KMS-11 (cell line): ENCODE measurements around the gene NGB.

Source experiments
- H2AFZ ChIP-seq: fragments of 200-600 bp; sonication (generic); 2 replicates; pipeline ENCODE4 v1.6.1; 2016; ENCODE audit warnings: antibody characterized with exemption, mixed run types, low read depth
- H3K27ac ChIP-seq: fragments of 200-600 bp; sonication (generic); 2 replicates; pipeline ENCODE4 v1.6.1; 2016; ENCODE audit warnings: mild to moderate bottlenecking, mixed run types
- H3K27me3 ChIP-seq: fragments of 200-600 bp; sonication (generic); 2 replicates; pipeline ENCODE4 v1.6.1; 2017; ENCODE audit warnings: mild to moderate bottlenecking, low read depth, mixed run types, moderate library complexity; ENCODE audit not compliant: insufficient read depth
- H3K36me3 ChIP-seq: fragments of 200-600 bp; sonication (generic); 2 replicates; pipeline ENCODE4 v1.6.1; 2017; ENCODE audit warnings: mild to moderate bottlenecking, mixed run types; ENCODE audit not compliant: insufficient read depth
- H3K4me1 ChIP-seq: fragments of 200-600 bp; sonication (generic); 2 replicates; pipeline ENCODE4 v1.6.1; 2016; ENCODE audit warnings: mild to moderate bottlenecking, low read depth, mixed run types; ENCODE audit not compliant: poor library complexity, severe bottlenecking
- H3K4me2 ChIP-seq: fragments of 200-600 bp; sonication (generic); 2 replicates; pipeline ENCODE4 v1.7.0; 2016; ENCODE audit warnings: mild to moderate bottlenecking, mixed run types
- H3K4me3 ChIP-seq: fragments of 200-600 bp; sonication (generic); IDR thresholded peaks from 2 replicates; pipeline ENCODE4 v1.6.1; 2017; ENCODE audit warnings: low read depth, low read length, mixed read lengths; ENCODE audit not compliant: insufficient read depth
- H3K79me2 ChIP-seq: fragments of 200-600 bp; sonication (generic); 2 replicates; pipeline ENCODE4 v1.6.1; 2016; ENCODE audit warnings: low read depth, mixed run types; ENCODE audit not compliant: insufficient read depth
- H3K9ac ChIP-seq: fragments of 200-600 bp; sonication (generic); 2 replicates; pipeline ENCODE4 v1.6.1; 2016; ENCODE audit warnings: mild to moderate bottlenecking, mixed run types
- H4K20me1 ChIP-seq: fragments of 200-600 bp; sonication (generic); 2 replicates; pipeline ENCODE4 v1.6.1; 2016; ENCODE audit warnings: mild to moderate bottlenecking, mixed run types; ENCODE audit not compliant: insufficient read depth
- CTCF ChIP-seq: fragments of 200-600 bp; sonication (generic); conservative IDR thresholded peaks from 2 replicates; pipeline ENCODE4 v1.6.1; 2017; ENCODE audit warnings: low read depth, mild to moderate bottlenecking, antibody characterized with exemption, low read length, moderate library complexity, mixed read lengths

NGB gene

GRCh38 chr14:77246784-77247183 lies 24.2 kb downstream of the NGB start:
- TF ChIP-seq CTCF, result no peak
- no peak overlapping the region for H2AFZ ChIP-seq
- H3K36me3 ChIP-seq, result no peaks in the 10 kb centered on the region
- H3K4me3 ChIP-seq, result no peak overlapping the region
- H3K79me2 ChIP-seq, result no peaks in the 10 kb centered on the region
- H3K4me2 ChIP-seq, result no peak overlapping the region
- no peaks in the 10 kb centered on the region for H4K20me1 ChIP-seq
- no peaks in the 10 kb centered on the region for H3K4me1 ChIP-seq
- H3K9ac ChIP-seq, result no peak overlapping the region
- no peaks in the 10 kb centered on the region for H3K27me3 ChIP-seq
- no peak overlapping the region for H3K27ac ChIP-seq

- no peaks in the 10 kb centered on the region for H3K79me2 ChIP-seq
Measured at GRCh38 chr14:77245820-77246219, 25.2 kb downstream of the NGB start.

GRCh38 chr14:77243853-77244252 lies 27.2 kb downstream of the NGB start:
- H3K4me3 ChIP-seq, result no peak overlapping the region
- no peak overlapping the region for H2AFZ ChIP-seq
- no peaks in the 10 kb centered on the region for H3K27me3 ChIP-seq
- no peaks in the 10 kb centered on the region for H4K20me1 ChIP-seq
- no peak overlapping the region for H3K4me2 ChIP-seq
- no peaks in the 10 kb centered on the region for H3K36me3 ChIP-seq
- no peaks in the 10 kb centered on the region for H3K4me1 ChIP-seq
- no peak overlapping the region for H3K9ac ChIP-seq
- H3K27ac ChIP-seq, result no peak overlapping the region
- TF ChIP-seq CTCF, result no peak
- no peaks in the 10 kb centered on the region for H3K79me2 ChIP-seq

More at GRCh38 chr14:77245820-77246219, 25.2 kb downstream of the NGB start:
- no peaks in the 10 kb centered on the region for H3K36me3 ChIP-seq
- no peak overlapping the region for H3K27ac ChIP-seq
- H3K27me3 ChIP-seq, result no peaks in the 10 kb centered on the region
- no peaks in the 10 kb centered on the region for H3K4me1 ChIP-seq
- TF ChIP-seq CTCF, result no peak
- H2AFZ ChIP-seq, result no peak overlapping the region
- no peak overlapping the region for H3K4me3 ChIP-seq
- H3K4me2 ChIP-seq, result no peak overlapping the region
- no peak overlapping the region for H3K9ac ChIP-seq
- H4K20me1 ChIP-seq, result no peaks in the 10 kb centered on the region

GRCh38 chr14:77242752-77243151 lies 28.3 kb downstream of the NGB start:
- H3K36me3 ChIP-seq, result no peaks in the 10 kb centered on the region
- no peak overlapping the region for H3K4me2 ChIP-seq
- no peaks in the 10 kb centered on the region for H3K27me3 ChIP-seq
- H4K20me1 ChIP-seq, result no peaks in the 10 kb centered on the region
- H3K9ac ChIP-seq, result no peak overlapping the region
- H3K79me2 ChIP-seq, result no peaks in the 10 kb centered on the region
- H3K27ac ChIP-seq, result no peak overlapping the region
- no peak overlapping the region for H2AFZ ChIP-seq
- no peak overlapping the region for H3K4me3 ChIP-seq
- no peaks in the 10 kb centered on the region for H3K4me1 ChIP-seq
- no peak for TF ChIP-seq CTCF
